HG02610 (cell line): ENCODE results near the gene PAX2.

ENCODE experiments used
- ATAC-seq: cut with Tn5 transposase; IDR thresholded peaks from one replicate; pipeline ENCODE4 v1.9.1; 2021; ENCODE audit warnings: mild to moderate bottlenecking, moderate library complexity; ENCODE audit not compliant: unreplicated experiment

Gene PAX2

DNA sequence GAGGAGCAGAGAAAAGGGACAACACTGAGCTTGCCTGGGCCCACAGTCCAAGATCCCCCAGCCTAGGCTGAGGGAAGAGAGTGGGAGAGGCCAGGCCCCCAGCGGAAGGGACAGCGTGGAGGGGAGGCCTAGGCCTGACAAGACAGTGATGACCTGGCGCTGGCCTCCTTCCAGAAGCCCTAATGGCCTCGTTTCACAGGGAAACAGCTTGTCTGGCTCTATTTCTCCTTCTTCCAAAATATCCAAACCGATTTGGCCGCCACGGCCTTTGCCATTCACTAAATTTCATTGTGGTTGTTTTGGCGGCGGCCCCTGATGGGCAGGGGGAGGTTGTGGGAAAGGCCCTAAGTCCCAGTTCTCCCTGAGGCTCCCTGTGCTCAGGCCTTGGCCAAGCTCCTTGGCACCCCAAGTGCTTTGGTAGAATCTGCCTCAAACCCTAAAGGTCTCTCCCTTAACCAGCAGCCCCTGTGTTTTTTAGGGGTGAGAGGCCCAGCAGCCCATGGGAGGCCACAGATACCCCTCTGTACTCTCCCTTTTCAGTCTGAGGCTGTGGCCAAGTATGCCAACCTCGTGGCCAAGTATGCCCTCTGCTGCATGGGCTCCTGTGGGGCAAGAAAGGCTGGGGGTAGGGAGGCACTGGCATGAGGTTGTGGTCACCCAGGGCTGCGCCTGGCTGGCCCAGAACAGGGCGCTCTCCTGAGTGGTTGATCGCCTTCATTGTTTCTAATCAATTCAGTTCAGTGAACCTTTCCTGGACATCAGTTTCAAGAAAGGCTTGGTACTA lies 37.3 kb downstream of the PAX2 start:
- ATAC-seq = no peak

GRCh38 chr10:100784126-100784525 lies 38.7 kb downstream of the PAX2 start:
- no peak for ATAC-seq

DNA sequence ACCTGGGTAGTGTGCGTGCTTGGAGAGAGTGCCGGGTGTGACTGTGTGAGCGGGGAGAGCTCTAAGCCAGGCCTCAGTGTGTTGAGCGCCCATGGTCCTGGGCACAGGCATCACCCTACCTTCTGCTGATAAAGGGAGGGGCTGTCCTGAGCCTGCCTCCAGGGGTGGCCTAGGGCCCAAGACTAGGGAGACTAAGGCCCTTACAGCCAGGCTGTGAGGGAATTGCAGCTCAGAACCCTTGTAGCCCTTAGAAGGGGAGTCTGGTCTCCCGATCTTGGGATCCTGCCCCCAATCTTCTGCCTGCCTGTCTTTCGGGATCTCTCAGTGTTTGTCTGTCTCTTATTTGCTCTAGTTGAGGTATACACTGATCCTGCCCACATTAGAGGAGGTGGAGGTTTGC lies 41.2 kb downstream of the PAX2 start:
- no peak for ATAC-seq

- no peak for ATAC-seq
Observed at GRCh38 chr10:100788002-100788903, 42.9 kb downstream of the PAX2 start.

GRCh38 chr10:100790761-100791208 lies 45.4 kb downstream of the PAX2 start:
- no peak for ATAC-seq

DNA sequence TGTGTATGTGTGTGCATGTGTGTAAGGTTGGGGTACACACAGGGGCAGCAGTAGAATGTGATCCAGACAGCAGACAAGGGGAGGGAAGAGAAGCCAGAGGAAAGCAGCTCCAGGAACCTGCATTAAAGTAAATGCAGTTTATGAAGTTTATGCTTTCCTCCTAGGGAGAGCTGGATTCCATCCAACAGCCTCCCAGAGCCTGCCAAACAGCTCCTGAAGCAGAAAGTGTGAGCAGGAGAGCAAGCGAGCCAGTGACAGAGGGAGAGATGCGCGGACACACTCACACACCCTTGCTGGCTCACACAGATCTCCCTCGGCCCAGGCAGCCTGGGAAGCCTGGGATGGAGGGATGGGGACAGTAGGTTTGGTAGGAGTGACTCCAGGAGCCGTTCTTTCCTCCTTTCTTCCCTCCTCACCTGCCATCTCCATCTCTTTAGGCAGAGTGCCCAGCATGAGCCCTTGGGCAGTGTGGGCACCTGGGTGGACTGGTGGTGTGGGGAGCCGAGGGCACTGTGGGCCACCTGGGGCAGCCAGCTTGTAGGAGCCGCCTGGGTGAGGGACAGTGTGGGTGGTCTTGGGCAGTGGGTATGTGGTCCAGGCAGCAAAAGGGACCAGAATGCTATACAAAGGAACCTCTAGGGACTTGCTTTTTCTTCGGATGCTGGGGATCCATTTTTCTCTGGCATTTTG lies 46.1 kb downstream of the PAX2 start:
- ATAC-seq = no peak

- ATAC-seq = no peak
Observed at GRCh38 chr10:100792574-100792973, 47.2 kb downstream of the PAX2 start.

DNA sequence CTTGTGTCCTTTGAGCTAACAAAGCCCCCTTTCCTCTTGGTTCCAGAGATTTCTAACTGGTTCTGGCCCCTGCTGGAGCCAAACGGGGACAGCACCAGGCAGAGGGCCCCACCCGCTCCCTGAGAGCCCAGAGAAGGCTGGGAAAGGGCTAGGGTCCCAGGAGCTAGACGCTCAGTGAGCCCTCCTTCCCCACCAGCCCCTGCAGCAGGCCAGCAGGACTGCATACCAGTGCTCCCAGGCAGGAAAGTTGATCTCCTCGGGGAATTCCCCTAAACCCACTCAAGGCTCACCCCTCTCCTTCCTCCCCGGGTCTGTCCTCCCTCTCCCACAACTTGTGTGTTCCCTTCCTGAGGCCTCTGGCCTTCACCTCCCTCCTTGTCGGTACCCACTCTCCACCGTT lies 47.7 kb downstream of the PAX2 start:
- ATAC-seq = no peak

DNA sequence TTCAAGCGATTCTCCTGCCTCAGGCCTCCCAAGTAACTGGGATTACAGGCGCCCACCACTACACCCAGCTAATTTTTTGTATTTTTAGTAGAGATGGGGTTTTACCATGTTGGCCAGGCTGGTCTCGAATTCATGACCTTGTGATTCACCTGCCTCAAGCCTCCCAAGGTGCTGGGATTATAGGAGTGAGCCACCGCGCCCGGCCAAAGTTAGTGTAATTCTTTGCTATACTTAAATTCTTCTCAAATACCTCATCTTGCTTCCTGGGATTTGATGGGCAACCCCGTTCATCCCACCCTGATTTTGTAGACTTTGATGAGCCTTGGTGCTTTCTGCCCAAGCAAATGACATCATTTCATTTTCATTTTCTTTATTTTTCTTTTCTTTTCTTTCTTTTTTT lies 54.5 kb downstream of the PAX2 start:
- ATAC-seq = no peak

GRCh38 chr10:100800931-100801330 lies 55.5 kb downstream of the PAX2 start:
- ATAC-seq = no peak

- ATAC-seq = no peak
Observed at GRCh38 chr10:100802196-100802595, 56.8 kb downstream of the PAX2 start.

DNA sequence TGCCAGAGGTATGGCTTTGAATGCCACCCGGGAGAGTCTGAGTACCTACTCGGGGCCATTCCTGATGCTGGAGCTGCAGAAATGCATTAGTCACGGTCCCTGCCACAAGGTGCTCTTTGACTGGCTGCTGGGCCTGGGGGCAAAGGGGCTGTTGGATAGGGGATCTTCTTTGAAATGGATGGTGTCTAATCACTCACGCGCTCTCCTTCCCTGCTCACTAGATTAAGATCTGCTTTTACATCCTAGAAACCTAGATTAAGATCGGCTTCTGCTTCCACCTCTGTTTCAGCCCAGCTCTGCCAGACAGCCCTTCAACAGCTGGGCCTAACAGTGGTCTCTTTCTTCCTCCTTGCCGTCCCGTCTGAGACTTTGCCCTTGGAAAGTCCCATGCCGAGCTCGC lies 57.2 kb downstream of the PAX2 start:
- no peak for ATAC-seq

DNA sequence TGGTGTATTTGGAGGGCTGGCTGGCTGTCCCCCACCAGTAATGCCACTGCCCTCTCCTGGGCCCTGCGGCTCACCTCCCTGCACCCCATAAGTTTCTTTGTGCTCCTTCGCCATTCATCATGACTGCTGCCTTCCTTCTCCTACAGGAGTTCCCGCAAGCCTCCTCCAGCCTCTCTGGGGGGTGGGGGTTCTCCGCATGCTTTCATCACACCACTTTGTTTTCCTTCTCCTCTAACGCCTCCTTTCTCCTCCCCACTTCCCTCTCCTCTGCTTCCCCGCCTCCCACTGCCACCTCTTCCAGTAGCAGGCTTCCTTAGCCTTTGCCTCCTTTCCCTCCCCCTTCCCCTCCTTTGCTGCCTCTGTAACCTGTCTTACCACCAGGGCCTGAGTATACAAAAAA lies 58.1 kb downstream of the PAX2 start:
- no peak for ATAC-seq

DNA sequence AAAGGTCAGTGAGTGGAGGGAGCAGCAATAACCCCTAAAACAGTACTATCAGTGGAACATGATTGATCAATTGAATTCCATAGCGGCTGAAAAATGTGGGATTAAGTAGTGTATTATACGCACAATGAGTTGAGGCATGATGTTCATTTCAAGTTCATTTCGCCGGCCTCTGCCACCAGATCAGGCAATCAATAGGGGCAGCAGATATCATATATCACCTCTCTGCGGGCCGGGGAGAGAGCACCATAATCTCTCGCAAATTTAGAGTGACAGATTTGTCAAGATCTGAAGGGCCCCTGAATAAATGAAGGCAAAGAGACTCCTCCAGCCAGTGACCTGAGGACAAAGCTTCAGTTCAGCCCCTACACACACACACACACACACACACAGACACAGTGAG lies 58.5 kb downstream of the PAX2 start:
- no peak for ATAC-seq

DNA sequence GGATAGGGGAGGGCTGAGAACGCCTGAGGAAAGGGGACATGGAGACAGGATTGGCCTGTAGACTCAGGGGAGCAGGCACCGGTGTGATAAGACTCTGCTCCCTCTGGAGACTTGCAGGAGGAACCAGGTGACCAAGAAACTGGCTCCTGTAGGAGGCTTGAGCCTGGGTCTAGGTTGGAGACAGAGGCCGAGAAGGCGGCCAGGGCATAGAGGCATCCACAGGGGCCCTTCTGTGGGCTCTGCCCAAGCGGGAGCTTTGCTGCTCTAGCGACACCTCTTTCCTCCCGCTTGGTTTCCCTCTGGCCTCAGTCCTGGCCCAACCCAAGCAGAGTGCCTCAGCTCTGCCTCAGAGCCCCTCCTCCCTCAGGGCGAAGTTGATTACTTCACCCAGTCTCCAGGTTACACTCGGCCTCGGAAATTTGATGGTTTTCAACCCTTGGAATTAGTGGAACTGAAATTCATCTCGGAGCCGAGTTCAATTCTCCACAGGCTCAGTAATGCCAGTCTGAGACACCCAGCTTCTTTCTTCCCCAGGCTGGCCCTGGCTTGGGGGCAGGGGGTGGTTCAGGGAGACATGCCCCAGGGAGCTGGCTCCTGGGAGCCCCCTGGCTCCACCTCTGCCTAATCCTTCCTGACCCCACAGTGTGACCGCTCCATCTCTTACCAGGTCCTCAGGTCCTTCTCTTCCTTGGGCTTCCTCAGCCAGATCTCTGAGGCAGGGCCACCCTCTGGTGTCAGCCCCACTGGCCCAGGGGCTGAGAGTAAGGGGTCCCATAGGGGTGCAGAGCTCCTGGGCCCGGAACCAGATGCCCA lies 60.4 kb downstream of the PAX2 start:
- no peak for ATAC-seq

DNA sequence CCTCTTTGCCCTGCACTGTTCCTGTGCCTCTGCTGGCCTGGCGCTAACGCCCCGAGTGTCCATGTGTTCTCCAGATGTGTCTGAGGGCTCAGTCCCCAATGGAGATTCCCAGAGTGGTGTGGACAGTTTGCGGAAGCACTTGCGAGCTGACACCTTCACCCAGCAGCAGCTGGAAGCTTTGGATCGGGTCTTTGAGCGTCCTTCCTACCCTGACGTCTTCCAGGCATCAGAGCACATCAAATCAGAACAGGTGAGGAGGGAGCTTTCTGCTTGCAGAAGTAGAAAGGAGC lies 60.9 kb downstream of the PAX2 start:
- ATAC-seq = no peak

DNA sequence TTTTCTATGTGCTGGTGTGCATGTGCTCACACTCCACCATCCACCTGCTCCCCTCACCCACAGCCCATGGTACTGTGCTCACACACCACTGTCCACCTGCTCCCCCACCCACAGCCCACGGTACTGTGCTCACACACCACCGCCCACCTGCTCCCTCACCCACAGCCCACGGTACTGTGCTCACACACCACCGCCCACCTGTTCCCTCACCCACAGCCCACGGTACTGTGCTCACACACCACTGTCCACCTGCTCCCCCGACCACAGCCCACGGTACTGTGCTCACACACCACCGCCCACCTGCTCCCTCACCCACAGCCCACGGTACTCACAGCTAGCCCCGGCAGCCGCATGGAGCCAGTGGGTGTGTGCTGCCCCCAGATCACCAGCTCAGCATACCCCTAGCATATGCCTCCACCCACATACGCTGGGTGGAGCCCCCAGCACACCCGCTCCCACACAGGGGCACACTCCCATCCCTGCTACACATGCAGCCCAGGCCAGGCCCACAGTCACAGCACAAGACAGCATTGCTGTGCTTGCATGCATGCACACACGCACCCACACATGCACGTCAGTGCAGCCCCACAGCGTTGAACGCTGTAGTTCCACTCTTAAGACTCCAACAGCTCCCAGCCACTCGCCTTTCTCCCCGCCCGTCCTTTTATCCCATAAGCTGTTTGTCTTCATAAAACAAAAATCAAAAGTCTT lies 62.0 kb downstream of the PAX2 start:
- no peak for ATAC-seq

GRCh38 chr10:100808876-100809275 lies 63.5 kb downstream of the PAX2 start:
- ATAC-seq = no peak

GRCh38 chr10:100810091-100810834 lies 64.9 kb downstream of the PAX2 start:
- no peak for ATAC-seq

DNA sequence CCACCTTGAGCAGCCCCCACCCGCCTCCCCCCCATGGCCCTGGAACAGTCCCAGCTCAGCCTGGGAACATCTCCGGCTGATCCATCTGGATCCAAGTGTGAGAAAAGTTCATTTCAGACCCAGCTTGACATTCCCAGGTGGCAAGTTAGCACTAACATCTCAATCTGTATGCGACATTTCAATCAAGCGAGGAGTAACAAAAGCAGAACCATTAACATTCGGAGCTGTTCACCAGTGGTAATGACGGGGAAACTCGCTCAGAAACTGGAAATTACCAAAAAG lies 65.4 kb downstream of the PAX2 start:
- no peak for ATAC-seq
